Melanocyte of skin (primary cell): ENCODE results near the gene SRP54. TPM values are rescaled to one million over a fixed set of nuclear protein-coding genes. Genes with fewer than 3 reads are reported as not detected.

ENCODE experiments used
- total RNA-seq, 2 donors: library from RNA; depleted of rRNA; stranded (reverse); fragments of >200 nt; gene quantifications; 2 replicates each; pipeline ENCODE4 v1.2.3, GENCODE V29; 2012

The SRP54 gene
- 10 to 100 TPM; 60.2 to 78.9 TPM for total RNA-seq

GRCh38 chr14:34982421-34983147 lies at the start of gene SRP54:
Gene SRP54, plus strand, starts transcription at chr14:34982992. Its CDS starts 13,718 bp downstream, at chr14:34996710.

GRCh38 chr14:35046048-35046750 lies 63.4 kb downstream of the SRP54 start, which contains the start of gene FAM177A1:
Gene FAM177A1, plus strand, starts transcription at chr14:35046272. Its CDS starts 192 bp downstream, at chr14:35046464.

Other genes with a start within 250 kb of the SRP54 start
- 10 to 100 TPM; 28.6 to 46.6 TPM for gene BAZ1A, start 107.6 kb upstream of the SRP54 start, total RNA-seq
- 10 to 100 TPM; 52.7 to 65.3 TPM for gene FAM177A1, start 63.3 kb downstream of the SRP54 start, total RNA-seq
- gene PPP2R3C, start 139.0 kb downstream of the SRP54 start, total RNA-seq, result 10 to 100 TPM; 31.0 to 32.3 TPM
- 10 to 100 TPM; 32.7 to 40.6 TPM for gene PRORP, start 139.6 kb downstream of the SRP54 start, total RNA-seq